Measurements from ENCODE around the gene LHPP.

GRCh38 chr10:124624006-124624405 lies 162.4 kb downstream of the LHPP start:
- TF ChIP-seq CTCF (IDR thresholded peaks at IDR 0.05; ENCODE audit: low read depth, low read length, poor library complexity, severe bottlenecking) (no peak), EZH2phosphoT487 (IDR thresholded peaks at IDR 0.05; ENCODE audit: borderline replicate concordance, low read length) (no peak)
